Activated CD4-positive, alpha-beta T cell treated with anti-CD3 and anti-CD28 coated beads for 4 hours (primary cell): ENCODE measurements around the gene UFD1.

Experiments
- DNase-seq, 2 donors: peaks; one replicate each; pipeline ENCODE4 v3.0.0-alpha.2; 2020

UFD1 gene

GRCh38 chr22:19515654-19516377 lies 36.8 kb upstream of the UFD1 start:
- DNase-seq: no peak

- DNase-seq: no peak
These were observed 36.0 kb upstream of the UFD1 start for GRCh38 chr22:19514831-19515565.

GRCh38 chr22:19513823-19514222 lies 34.8 kb upstream of the UFD1 start:
- no peak for DNase-seq

- DNase-seq: no peak
These were observed 31.9 kb upstream of the UFD1 start for GRCh38 chr22:19510919-19511341.

- DNase-seq: no peak
These were observed 30.9 kb upstream of the UFD1 start for GRCh38 chr22:19509923-19510322.

- DNase-seq: no peak
These were observed 30.2 kb upstream of the UFD1 start for GRCh38 chr22:19509191-19509590.

- DNase-seq: no peak
These were observed 29.2 kb upstream of the UFD1 start for GRCh38 chr22:19508024-19508776.

GRCh38 chr22:19507534-19507861 lies 28.5 kb upstream of the UFD1 start:
- DNase-seq: no peak

- DNase-seq: no peak
These were observed 27.2 kb upstream of the UFD1 start for GRCh38 chr22:19506212-19506611.

- DNase-seq: no peak
These were observed 26.7 kb upstream of the UFD1 start for GRCh38 chr22:19505735-19506126.

- no peak for DNase-seq
These were observed 26.1 kb upstream of the UFD1 start for GRCh38 chr22:19504900-19505734.

GRCh38 chr22:19503869-19504268 lies 24.9 kb upstream of the UFD1 start:
- DNase-seq: no peak

GRCh38 chr22:19503367-19503766 lies 24.4 kb upstream of the UFD1 start:
- no peak for DNase-seq

GRCh38 chr22:19501897-19502447 lies 23.0 kb upstream of the UFD1 start:
- DNase-seq: no peak

GRCh38 chr22:19499880-19500242 lies 20.9 kb upstream of the UFD1 start:
- DNase-seq: no peak

- DNase-seq: no peak
These were observed 20.4 kb upstream of the UFD1 start for GRCh38 chr22:19499236-19499879.

- no peak for DNase-seq
These were observed 19.8 kb upstream of the UFD1 start for GRCh38 chr22:19498866-19499190.

GRCh38 chr22:19498154-19498865 lies 19.3 kb upstream of the UFD1 start:
- DNase-seq: no peak

GRCh38 chr22:19497245-19497644 lies 18.3 kb upstream of the UFD1 start:
- no peak for DNase-seq

- no peak for DNase-seq
These were observed 17.3 kb upstream of the UFD1 start for GRCh38 chr22:19496324-19496630.

GRCh38 chr22:19495562-19496323 lies 16.8 kb upstream of the UFD1 start:
- DNase-seq: no peak
